OCI-LY7 (cell line): Measurements from ENCODE around the gene CTSZ. TPM values are rescaled to one million over a fixed set of nuclear protein-coding genes. Genes with fewer than 3 reads are reported as not detected.

Source experiments
- Bru-seq: library from RNA; stranded (reverse); fragments of 400-500 nt; gene quantifications from one replicate; lab custom pipeline; 2021; lab: Mats Ljungman, UMichigan
- BruChase-seq, 2 experiments: library from RNA; stranded (reverse); fragments of 400-500 nt; gene quantifications; one replicate each; lab custom pipeline; 2021; lab: Mats Ljungman, UMichigan
- BruUV-seq: library from RNA; stranded (reverse); fragments of 400-500 nt; replicated peaks from 2 replicates; lab custom pipeline; 2021; lab: Mats Ljungman, UMichigan
- CTCF ChIA-PET: fragments of 300-600 bp; sonication (Branson Sonifier 250); formaldehyde crosslinking; loops from one replicate; lab custom pipeline; 2022; ENCODE audit warnings: antibody characterized with exemption; ENCODE audit not compliant: unreplicated experiment; lab: Charles Lee
- POLR2A ChIA-PET: fragments of 300-600 bp; sonication (Branson Sonifier 250); formaldehyde crosslinking; loops from one replicate; lab custom pipeline; 2022; ENCODE audit warnings: antibody characterized with exemption; lab: Charles Lee
- DNase-seq: peaks from one replicate; pipeline ENCODE4 v3.0.0-alpha.2; 2015; ENCODE audit warnings: low spot score
- H2AFZ ChIP-seq: fragments of 200-600 bp; sonication (generic), shearing (Covaris generic); 2 replicates; pipeline ENCODE4 v1.6.1; 2014; ENCODE audit warnings: mild to moderate bottlenecking, antibody characterized with exemption, low read length, moderate library complexity
- H3K27ac ChIP-seq: fragments of 200-600 bp; sonication (generic); 2 replicates; pipeline ENCODE4 v1.5.1; 2014; ENCODE audit warnings: mixed run types, low read depth, mild to moderate bottlenecking, moderate library complexity, low read length, inconsistent platforms; ENCODE audit not compliant: poor library complexity, severe bottlenecking
- H3K36me3 ChIP-seq: fragments of 200-600 bp; sonication (generic); 2 replicates; pipeline ENCODE4 v1.6.1; 2014; ENCODE audit warnings: mild to moderate bottlenecking, antibody characterized with exemption, low read length, moderate library complexity, mixed read lengths; ENCODE audit not compliant: insufficient read depth
- H3K4me1 ChIP-seq: fragments of 200-600 bp; sonication (generic); 2 replicates; pipeline ENCODE4 v1.5.1; 2014; ENCODE audit warnings: mild to moderate bottlenecking, low read length; ENCODE audit not compliant: insufficient read depth, poor library complexity, severe bottlenecking
- H3K4me2 ChIP-seq: fragments of 200-600 bp; sonication (generic); 2 replicates; pipeline ENCODE4 v1.6.1; 2014; ENCODE audit warnings: mild to moderate bottlenecking, low read length
- H3K4me3 ChIP-seq: fragments of 200-600 bp; sonication (generic); 2 replicates; pipeline ENCODE4 v1.5.1; 2014; ENCODE audit warnings: mild to moderate bottlenecking, low read depth, low read length; ENCODE audit not compliant: poor library complexity, severe bottlenecking
- H3K79me2 ChIP-seq: fragments of 200-600 bp; sonication (generic); 2 replicates; pipeline ENCODE4 v1.6.1; 2016; ENCODE audit warnings: low read depth, mild to moderate bottlenecking, low read length, moderate library complexity, mixed read lengths; ENCODE audit not compliant: insufficient read depth
- H3K9me2 ChIP-seq: fragments of 200-600 bp; sonication (generic); 2 replicates; pipeline ENCODE4 v1.6.1; 2016; ENCODE audit warnings: mild to moderate bottlenecking, low read length, mixed read lengths; ENCODE audit not compliant: insufficient read depth
- H3K9me3 ChIP-seq: fragments of 200-600 bp; sonication (generic); 2 replicates; pipeline ENCODE4 v1.6.1; 2014; ENCODE audit warnings: mild to moderate bottlenecking, mixed run types, low read length, mixed read lengths
- H4K20me1 ChIP-seq: fragments of 200-600 bp; sonication (generic); 2 replicates; pipeline ENCODE4 v1.6.1; 2014; ENCODE audit warnings: mild to moderate bottlenecking, antibody characterized with exemption, low read length, moderate library complexity, mixed read lengths; ENCODE audit not compliant: insufficient read depth
- EZH2phosphoT487 ChIP-seq: fragments of 200-600 bp; sonication (generic); IDR thresholded peaks from 2 replicates; pipeline ENCODE4 v1.6.1; 2018; ENCODE audit warnings: low read depth, borderline replicate concordance, mild to moderate bottlenecking, mixed run types, antibody characterized with exemption, low read length, moderate library complexity, mixed read lengths
- intact Hi-C: fragments of 100-400 bp; cut with micrococcal nuclease; formaldehyde crosslinking; loops from one replicate; pipeline ENCODE4 v1.10.0; 2022; ENCODE audit not compliant: unreplicated experiment
- long read RNA-seq: library from polyadenylated mRNA; stranded (forward); transcript quantifications from one replicate; pipeline ENCODE4 v2.0.0, GENCODE V29; 2022
- total RNA-seq, 2 experiments: library from RNA; depleted of rRNA in 1 of 2; stranded (reverse); fragments of >200 nt in 1 of 2; shearing (Covaris generic) in 1 of 2; gene quantifications; 2 replicates each; pipeline ENCODE4 v1.2.3, GENCODE V29; 2014 to 2022
- TF ChIP-seq, protein P1 (sequence below): fragments of 200-600 bp; sonication (generic); conservative IDR thresholded peaks from 2 replicates; pipeline ENCODE4 v1.5.1; 2014; ENCODE audit warnings: mild to moderate bottlenecking, antibody characterized with exemption, low read length, moderate library complexity, mixed read lengths

CTSZ gene
- total RNA-seq (2014; rRNA removed; shearing (Covaris generic)) = 47.2 and 50.5 TPM in 2 replicates
- total RNA-seq (2022) = 81.5 and 114 TPM in 2 replicates
- Bru-seq, nascent RNA = percentile 77 among the genes with signal in this experiment
- percentile 87 among the genes with signal in this experiment for BruChase-seq, experiment 1, labeled RNA remaining after a 6-hour chase
- BruChase-seq, experiment 2, labeled RNA remaining after a 2-hour chase = percentile 81 among the genes with signal in this experiment
- long read RNA-seq, partial matches to known transcripts = 0 of 7 reads
- long read RNA-seq, other reads (novel, unspliced or antisense) = 6 of 7 reads

DNA sequence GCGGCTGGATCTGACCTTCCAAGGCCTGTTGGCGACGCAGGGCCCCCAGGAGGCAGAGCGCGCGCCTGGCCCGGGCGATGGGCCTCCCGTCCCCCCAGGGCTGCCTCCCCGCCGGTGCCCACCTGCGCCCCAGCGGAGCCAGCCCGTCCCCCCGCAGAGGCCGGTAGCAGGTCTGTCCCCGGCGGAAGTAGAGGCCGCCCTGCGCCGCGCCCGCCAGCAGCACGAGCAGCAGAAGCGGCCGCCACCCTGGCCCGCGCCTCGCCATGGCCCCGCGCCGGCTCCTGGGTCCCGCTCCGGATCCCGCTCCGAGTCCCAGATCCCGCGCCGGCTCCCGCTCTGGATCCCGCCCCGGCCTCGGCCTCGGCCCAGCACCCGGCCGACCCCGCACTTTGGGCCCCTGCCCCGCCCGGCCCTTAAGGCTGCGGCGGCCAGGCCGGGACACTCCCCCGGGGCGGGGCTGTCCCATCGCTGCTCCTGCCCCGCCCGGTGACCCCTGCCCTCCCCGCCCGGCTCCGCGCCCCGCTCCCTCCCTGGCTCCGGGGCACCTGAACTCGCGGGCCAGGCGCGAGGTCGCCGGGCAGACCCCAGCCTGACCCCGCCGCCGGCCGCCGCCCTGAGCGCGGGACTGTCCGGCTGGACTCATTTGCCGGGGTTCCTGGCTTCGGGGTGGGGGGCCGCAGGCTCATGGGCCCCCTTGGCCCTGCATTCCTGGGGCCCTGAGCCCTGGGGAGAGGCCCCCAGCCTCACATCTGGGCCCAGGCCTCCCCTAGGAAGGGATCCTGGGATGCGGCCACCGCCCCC, at the start of gene CTSZ:
CTSZ (minus strand) TSS at position 391 of the 801 bp plus-strand sequence; CDS start at position 265, 126 bp downstream.
- H3K36me3 ChIP-seq = peaks cover 16% of the 10 kb centered on the region; the same call in 1 of the 2 replicates
- TF ChIP-seq, protein P1, sequence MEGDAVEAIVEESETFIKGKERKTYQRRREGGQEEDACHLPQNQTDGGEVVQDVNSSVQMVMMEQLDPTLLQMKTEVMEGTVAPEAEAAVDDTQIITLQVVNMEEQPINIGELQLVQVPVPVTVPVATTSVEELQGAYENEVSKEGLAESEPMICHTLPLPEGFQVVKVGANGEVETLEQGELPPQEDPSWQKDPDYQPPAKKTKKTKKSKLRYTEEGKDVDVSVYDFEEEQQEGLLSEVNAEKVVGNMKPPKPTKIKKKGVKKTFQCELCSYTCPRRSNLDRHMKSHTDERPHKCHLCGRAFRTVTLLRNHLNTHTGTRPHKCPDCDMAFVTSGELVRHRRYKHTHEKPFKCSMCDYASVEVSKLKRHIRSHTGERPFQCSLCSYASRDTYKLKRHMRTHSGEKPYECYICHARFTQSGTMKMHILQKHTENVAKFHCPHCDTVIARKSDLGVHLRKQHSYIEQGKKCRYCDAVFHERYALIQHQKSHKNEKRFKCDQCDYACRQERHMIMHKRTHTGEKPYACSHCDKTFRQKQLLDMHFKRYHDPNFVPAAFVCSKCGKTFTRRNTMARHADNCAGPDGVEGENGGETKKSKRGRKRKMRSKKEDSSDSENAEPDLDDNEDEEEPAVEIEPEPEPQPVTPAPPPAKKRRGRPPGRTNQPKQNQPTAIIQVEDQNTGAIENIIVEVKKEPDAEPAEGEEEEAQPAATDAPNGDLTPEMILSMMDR = no peak
- no peak for TF ChIP-seq EZH2phosphoT487
- H3K9me2 ChIP-seq = no peaks in the 10 kb centered on the region
- H3K4me1 ChIP-seq = peaks cover 70% of the 10 kb centered on the region
- peak within 1 kb of the TSS; percentile 85 for H3K27ac ChIP-seq
- H4K20me1 ChIP-seq = no peaks in the 10 kb centered on the region
- peak within 1 kb of the TSS; percentile 50; the same call in 1 of the 2 replicates for H2AFZ ChIP-seq
- intact Hi-C loops = loop anchor here (1.0 to 10.0 kb wide), 4 partner anchors 25 to 354 kb away; partner anchors contain the start of genes ATP5F1E and ZNF831
- H3K79me2 ChIP-seq = peaks cover 19% of the 10 kb centered on the region; the same call in 1 of the 2 replicates
- POLR2A ChIA-PET = no interaction called here
- H3K4me3 ChIP-seq = peak within 1 kb of the TSS; percentile 74
- peak within 1 kb of the TSS; percentile 94 for H3K4me2 ChIP-seq
- CTCF ChIA-PET = no interaction called here
- no peaks in the 10 kb centered on the region for H3K9me3 ChIP-seq
- DNase-seq = peak; percentile 53
- BruUV-seq = no TSS peak

DNA sequence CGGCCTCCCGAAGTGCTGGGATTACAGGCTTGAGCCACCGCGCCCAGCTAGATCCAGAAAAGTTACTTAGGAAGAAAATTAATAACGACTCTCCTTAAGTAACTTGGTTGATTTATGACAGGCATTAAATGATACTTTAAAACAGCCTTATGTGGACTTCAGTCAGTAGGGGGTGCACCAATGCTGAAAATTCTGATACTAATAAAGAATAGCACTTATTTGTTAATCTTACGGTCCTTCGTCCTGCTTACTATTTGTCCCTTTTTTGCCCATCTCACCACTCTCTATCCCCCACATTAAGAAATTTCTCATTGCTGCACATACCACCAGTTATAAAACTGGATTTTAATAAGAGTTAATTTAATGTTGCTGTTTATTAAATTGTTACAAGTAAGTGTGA, 48.2 kb upstream of the CTSZ start:
- intact Hi-C loops = no loop called here
- POLR2A ChIA-PET = interaction anchor here (0.6 to 0.7 kb wide), 2 partner anchors 184 to 523 kb away, joined by 3 to 4 read pairs; no protein-coding TSS in a partner anchor

More for the DNA sequence above, 48.2 kb upstream of the CTSZ start:
- no peaks in the 10 kb centered on the region for H3K9me3 ChIP-seq
- H3K4me2 ChIP-seq = no peak overlapping the region
- no peaks in the 10 kb centered on the region for H3K79me2 ChIP-seq
- H4K20me1 ChIP-seq = no peaks in the 10 kb centered on the region
- no peaks in the 10 kb centered on the region for H3K9me2 ChIP-seq
- TF ChIP-seq, protein P1 = peak; percentile 72
- no peak for TF ChIP-seq EZH2phosphoT487
- H3K4me1 ChIP-seq = no peaks in the 10 kb centered on the region
- no peak overlapping the region for H2AFZ ChIP-seq
- CTCF ChIA-PET = no interaction called here
- H3K27ac ChIP-seq = no peak overlapping the region
- H3K4me3 ChIP-seq = no peak overlapping the region
- BruUV-seq = no TSS peak
- peak; percentile 33 for DNase-seq
- no peaks in the 10 kb centered on the region for H3K36me3 ChIP-seq
